Measurements from ENCODE around the gene SPG11. TPM values are rescaled to one million over a fixed set of nuclear protein-coding genes. Genes with fewer than 3 reads are reported as not detected.

The SPG11 gene
- total and polyA plus RNA-seq, 2 of the 13 experiments (the other 11 are each of a cell fraction or from before 2014, with no cell fraction given), result 31.5 to 40.7 TPM

GRCh38 chr15:44623178-44623577 is 40.3 kb downstream of the SPG11 start:
- ChIA-PET POLR2A (no interaction called here), CTCF (ENCODE audit: low intra/inter-chr PET ratio, low total read pairs) (no interaction called here)
- H3K9ac ChIP-seq (ENCODE audit: insufficient read depth, low read depth, low read length), result no peak overlapping the region
- in situ Hi-C loops (cut with HindIII; ENCODE audit: extremely low pct_ligation_motif_present, low pct_unique_long_range_greater_than_20kb) (no loop called here), intact Hi-C loops (cut with micrococcal nuclease; ENCODE audit: unreplicated experiment) (no loop called here)
- peaks cover 4 to 45% of the 10 kb centered on the region in 2 experiments; a peak in 4 of 5 replicates for H3K36me3 ChIP-seq (replicated peaks in 1 of 2; ENCODE audit: control insufficient read depth in 1 of 2, insufficient read depth in 2 of 2, low read length in 2 of 2)
- no peaks in the 10 kb centered on the region for H4K20me1 ChIP-seq (ENCODE audit: insufficient read depth, low read length)
- H3K4me3 ChIP-seq (replicated peaks in 1 of 3; ENCODE audit: insufficient read depth in 1 of 3, low read depth in 2 of 3, low read length in 3 of 3), result no peak overlapping the region
- H3K4me2 ChIP-seq (ENCODE audit: low read depth, low read length), result no peak overlapping the region
- BruUV-seq (replicated peaks), result no TSS peak
- no peaks in the 10 kb centered on the region for H3K79me2 ChIP-seq (ENCODE audit: insufficient read depth, low read length)
- H3K9me3 ChIP-seq (ENCODE audit: low read length), result no peaks in the 10 kb centered on the region
- ATAC-seq, result no peak
- DNase-seq (ENCODE audit: low spot score), result no peak
- H2AFZ ChIP-seq (ENCODE audit: low read length), result no peak overlapping the region
- FAIRE-seq, result no peak
- H3K4me1 ChIP-seq (ENCODE audit: insufficient read depth, low read length), result no peaks in the 10 kb centered on the region
- no peaks in the 10 kb centered on the region for H3K27me3 ChIP-seq (ENCODE audit: control insufficient read depth in 1 of 2, insufficient read depth in 2 of 2, low read length in 2 of 2)
- H3K27ac ChIP-seq (ENCODE audit: extremely low read length, insufficient read depth, low read length), result no peak overlapping the region
- no peak for TF ChIP-seq HNF1A (IDR thresholded peaks at IDR 0.05; ENCODE audit: low read depth)
- no peak for TF ChIP-seq HNF1A (CRISPR knock-in tag; IDR thresholded peaks at IDR 0.05; ENCODE audit: borderline replicate concordance)
- no peak for TF ChIP-seq ISL2 (CRISPR knock-in tag; IDR thresholded peaks at IDR 0.05)
- TF ChIP-seq ZFP90 (CRISPR knock-in tag; IDR thresholded peaks at IDR 0.05; ENCODE audit: borderline replicate concordance), result no peak
- TF ChIP-seq NFKBIZ (CRISPR knock-in tag; IDR thresholded peaks at IDR 0.05), result no peak
- no peak for TF ChIP-seq ATM (IDR thresholded peaks at IDR 0.05; ENCODE audit: borderline replicate concordance)
- no peak for TF ChIP-seq ZNF230 (CRISPR knock-in tag; IDR thresholded peaks at IDR 0.05)
- TF ChIP-seq CEBPZ (IDR thresholded peaks at IDR 0.05; ENCODE audit: low read length), result no peak
- TF ChIP-seq, protein P1, sequence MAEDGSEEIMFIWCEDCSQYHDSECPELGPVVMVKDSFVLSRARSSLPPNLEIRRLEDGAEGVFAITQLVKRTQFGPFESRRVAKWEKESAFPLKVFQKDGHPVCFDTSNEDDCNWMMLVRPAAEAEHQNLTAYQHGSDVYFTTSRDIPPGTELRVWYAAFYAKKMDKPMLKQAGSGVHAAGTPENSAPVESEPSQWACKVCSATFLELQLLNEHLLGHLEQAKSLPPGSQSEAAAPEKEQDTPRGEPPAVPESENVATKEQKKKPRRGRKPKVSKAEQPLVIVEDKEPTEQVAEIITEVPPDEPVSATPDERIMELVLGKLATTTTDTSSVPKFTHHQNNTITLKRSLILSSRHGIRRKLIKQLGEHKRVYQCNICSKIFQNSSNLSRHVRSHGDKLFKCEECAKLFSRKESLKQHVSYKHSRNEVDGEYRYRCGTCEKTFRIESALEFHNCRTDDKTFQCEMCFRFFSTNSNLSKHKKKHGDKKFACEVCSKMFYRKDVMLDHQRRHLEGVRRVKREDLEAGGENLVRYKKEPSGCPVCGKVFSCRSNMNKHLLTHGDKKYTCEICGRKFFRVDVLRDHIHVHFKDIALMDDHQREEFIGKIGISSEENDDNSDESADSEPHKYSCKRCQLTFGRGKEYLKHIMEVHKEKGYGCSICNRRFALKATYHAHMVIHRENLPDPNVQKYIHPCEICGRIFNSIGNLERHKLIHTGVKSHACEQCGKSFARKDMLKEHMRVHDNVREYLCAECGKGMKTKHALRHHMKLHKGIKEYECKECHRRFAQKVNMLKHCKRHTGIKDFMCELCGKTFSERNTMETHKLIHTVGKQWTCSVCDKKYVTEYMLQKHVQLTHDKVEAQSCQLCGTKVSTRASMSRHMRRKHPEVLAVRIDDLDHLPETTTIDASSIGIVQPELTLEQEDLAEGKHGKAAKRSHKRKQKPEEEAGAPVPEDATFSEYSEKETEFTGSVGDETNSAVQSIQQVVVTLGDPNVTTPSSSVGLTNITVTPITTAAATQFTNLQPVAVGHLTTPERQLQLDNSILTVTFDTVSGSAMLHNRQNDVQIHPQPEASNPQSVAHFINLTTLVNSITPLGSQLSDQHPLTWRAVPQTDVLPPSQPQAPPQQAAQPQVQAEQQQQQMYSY (CRISPR knock-in tag; IDR thresholded peaks at IDR 0.05), result no peak
- no peak for TF ChIP-seq ZEB1 (IDR thresholded peaks at IDR 0.05; ENCODE audit: insufficient replicate concordance, low read depth)
